ENCODE measurements around the gene TIPIN. TPM values are rescaled to one million over a fixed set of nuclear protein-coding genes. Genes with fewer than 3 reads are reported as not detected.

The TIPIN gene
- total RNA-seq, 2 donors from 2014 or later, result 2.8 to 13.1 TPM

DNA sequence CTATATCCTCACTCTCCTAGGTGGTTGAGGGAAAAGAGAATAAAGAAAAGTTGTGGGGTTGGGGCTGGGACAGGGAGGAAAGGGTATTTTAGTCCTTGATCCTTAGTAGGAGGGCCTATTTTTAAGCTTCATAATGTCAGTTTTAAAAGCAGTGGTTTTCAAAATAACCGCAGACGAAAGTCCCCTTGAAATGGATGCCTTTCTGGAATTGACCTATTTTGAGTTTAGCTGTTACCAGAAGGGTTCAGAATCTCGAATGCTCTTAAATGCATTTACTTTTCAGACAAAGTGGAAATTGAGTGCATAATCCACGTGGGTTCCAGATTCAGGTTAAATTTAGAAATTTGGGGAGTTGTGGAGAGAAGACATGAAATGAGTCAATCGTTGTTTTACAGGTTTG, 46.8 kb upstream of the TIPIN start:
- TF ChIP-seq, protein P1, sequence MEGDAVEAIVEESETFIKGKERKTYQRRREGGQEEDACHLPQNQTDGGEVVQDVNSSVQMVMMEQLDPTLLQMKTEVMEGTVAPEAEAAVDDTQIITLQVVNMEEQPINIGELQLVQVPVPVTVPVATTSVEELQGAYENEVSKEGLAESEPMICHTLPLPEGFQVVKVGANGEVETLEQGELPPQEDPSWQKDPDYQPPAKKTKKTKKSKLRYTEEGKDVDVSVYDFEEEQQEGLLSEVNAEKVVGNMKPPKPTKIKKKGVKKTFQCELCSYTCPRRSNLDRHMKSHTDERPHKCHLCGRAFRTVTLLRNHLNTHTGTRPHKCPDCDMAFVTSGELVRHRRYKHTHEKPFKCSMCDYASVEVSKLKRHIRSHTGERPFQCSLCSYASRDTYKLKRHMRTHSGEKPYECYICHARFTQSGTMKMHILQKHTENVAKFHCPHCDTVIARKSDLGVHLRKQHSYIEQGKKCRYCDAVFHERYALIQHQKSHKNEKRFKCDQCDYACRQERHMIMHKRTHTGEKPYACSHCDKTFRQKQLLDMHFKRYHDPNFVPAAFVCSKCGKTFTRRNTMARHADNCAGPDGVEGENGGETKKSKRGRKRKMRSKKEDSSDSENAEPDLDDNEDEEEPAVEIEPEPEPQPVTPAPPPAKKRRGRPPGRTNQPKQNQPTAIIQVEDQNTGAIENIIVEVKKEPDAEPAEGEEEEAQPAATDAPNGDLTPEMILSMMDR (IDR thresholded peaks at IDR 0.05), result no peak
- DNase-seq (ENCODE audit: low spot score) (no peak), ATAC-seq (ENCODE audit: insufficient number of reproducible peaks, low FRiP score, low read depth) (no peak)
- H3K4me1 ChIP-seq (ENCODE audit: control insufficient read depth in 1 of 2, low read depth in 2 of 2), result peaks cover 28 to 39% of the 10 kb centered on the region in 2 donors
- no peaks in the 10 kb centered on the region for H3K9me3 ChIP-seq
- H3K36me3 ChIP-seq, result no peaks in the 10 kb centered on the region
- no peak overlapping the region for H3K4me3 ChIP-seq
- no peaks in the 10 kb centered on the region for H3K27me3 ChIP-seq (replicated peaks; ENCODE audit: insufficient read depth)
- no peak overlapping the region for H3K27ac ChIP-seq

DNA sequence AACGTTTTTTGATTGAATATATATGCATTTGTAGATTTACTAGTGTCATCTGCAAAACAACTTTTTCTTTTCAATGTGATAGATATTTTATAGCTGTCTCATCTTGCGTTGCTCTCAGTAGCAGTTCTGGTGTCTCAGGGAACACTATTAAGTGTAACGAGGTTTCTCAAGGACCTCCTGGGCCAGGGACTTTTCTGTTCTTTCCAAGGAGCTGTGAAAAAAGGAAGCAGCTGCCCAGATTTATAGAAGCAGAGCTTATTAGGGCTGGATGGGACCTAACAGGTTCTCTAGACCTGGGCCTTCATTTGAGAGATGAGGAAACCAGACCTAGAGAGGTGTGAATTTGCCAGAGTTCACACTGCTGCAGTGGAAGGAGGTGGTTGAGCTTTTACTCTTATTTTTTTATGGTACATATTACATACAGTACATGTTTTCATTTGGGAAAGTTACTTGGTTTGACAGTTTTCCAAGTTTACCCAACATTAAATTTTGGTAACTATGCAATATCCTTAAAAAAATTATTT, 46.3 kb upstream of the TIPIN start:
- no peaks in the 10 kb centered on the region for H3K36me3 ChIP-seq
- peaks cover 28 to 39% of the 10 kb centered on the region in 2 donors for H3K4me1 ChIP-seq (ENCODE audit: control insufficient read depth in 1 of 2, low read depth in 2 of 2)
- H3K4me3 ChIP-seq, result no peak overlapping the region
- no peak for ATAC-seq (ENCODE audit: insufficient number of reproducible peaks, low FRiP score, low read depth)
- H3K9me3 ChIP-seq, result no peaks in the 10 kb centered on the region
- H3K27me3 ChIP-seq (replicated peaks; ENCODE audit: insufficient read depth), result no peaks in the 10 kb centered on the region
- no peak for DNase-seq (ENCODE audit: low spot score)
- H3K27ac ChIP-seq, result no peak overlapping the region
- TF ChIP-seq, protein P1 (IDR thresholded peaks at IDR 0.05), result no peak

DNA sequence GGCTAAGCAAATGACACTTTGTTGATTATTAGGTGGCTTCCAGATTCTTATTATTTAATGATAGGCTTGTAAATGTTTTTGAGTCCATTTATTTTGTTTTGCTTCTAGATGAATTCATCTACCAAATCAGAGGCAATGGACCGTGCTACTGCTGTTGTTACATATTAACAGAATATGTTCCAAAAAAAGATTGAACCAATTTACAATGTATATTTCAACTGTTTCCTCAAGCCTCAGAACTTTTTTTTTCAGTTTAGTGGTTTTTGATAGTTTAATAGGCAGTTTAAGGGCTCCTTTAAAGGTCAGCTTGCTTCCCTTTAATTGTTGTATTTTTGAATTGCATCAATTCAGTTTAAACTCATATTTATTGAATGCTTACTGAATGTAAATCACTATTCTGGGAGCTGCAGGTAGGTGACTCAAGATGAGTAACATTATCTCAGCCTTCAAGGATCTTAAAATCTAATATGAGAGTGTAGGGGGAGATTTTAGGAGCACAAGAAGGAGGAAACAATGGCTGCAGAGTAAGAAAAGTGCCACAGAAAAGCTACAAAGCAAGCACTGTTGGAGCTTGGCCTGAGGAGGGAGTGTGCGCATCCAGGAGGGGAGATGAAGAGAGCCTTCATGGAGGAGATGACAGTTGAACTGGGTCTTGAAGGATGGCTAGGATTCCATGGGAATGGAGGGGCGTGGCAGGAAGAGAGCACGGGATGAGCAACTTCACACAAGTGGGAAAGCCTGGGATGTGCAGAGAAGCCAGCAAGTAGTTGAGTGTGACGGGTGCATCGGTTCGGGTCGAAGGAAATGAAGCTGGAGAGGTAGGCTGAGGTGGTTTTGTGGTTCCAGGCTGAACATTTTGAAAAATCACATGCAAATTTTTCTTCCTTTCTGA, 44.9 kb upstream of the TIPIN start:
- no peak overlapping the region for H3K27ac ChIP-seq
- H3K4me1 ChIP-seq (ENCODE audit: control insufficient read depth in 1 of 2, low read depth in 2 of 2), result peaks cover 28 to 38% of the 10 kb centered on the region in 2 donors
- TF ChIP-seq, protein P1 (IDR thresholded peaks at IDR 0.05), result no peak
- no peak overlapping the region for H3K4me3 ChIP-seq
- no peak for DNase-seq (ENCODE audit: low spot score)
- H3K9me3 ChIP-seq, result no peaks in the 10 kb centered on the region
- no peak for ATAC-seq (ENCODE audit: insufficient number of reproducible peaks, low FRiP score, low read depth)
- H3K36me3 ChIP-seq, result peaks cover 5% of the 10 kb centered on the region
- H3K27me3 ChIP-seq (replicated peaks; ENCODE audit: insufficient read depth), result no peaks in the 10 kb centered on the region

DNA sequence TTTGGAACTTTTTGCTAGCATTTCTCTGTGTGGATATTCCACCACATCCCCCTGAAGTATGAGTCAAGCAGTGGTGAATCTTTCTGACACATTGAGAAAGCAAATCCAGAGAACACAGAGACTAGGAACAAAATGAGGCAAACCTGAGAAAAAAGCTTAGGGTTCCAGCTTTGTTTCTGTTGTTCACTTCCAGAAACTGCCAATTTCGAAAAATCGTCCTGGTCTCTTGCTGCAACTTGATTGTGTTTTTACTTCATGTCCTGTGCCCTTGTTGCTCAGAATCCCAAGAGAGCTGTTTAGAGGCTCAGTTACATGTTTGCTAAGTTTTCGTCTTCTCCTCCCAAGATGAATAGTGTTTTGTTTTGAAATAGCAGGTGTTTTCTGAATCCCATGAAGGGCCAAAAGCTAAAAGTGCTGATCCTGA, 43.9 kb upstream of the TIPIN start:
- Histone ChIP-seq H3K36me3 (peaks cover 5% of the 10 kb centered on the region), H3K27me3 (replicated peaks; ENCODE audit: insufficient read depth) (no peaks in the 10 kb centered on the region), H3K27ac (no peak overlapping the region), H3K4me1 (ENCODE audit: control insufficient read depth in 1 of 2, low read depth in 2 of 2) (peaks cover 21 to 28% of the 10 kb centered on the region in 2 donors), H3K4me3 (no peak overlapping the region), H3K9me3 (no peaks in the 10 kb centered on the region)
- TF ChIP-seq, protein P1 (IDR thresholded peaks at IDR 0.05), result no peak
- no peak for DNase-seq (ENCODE audit: low spot score)
- ATAC-seq (ENCODE audit: insufficient number of reproducible peaks, low FRiP score, low read depth), result no peak

DNA sequence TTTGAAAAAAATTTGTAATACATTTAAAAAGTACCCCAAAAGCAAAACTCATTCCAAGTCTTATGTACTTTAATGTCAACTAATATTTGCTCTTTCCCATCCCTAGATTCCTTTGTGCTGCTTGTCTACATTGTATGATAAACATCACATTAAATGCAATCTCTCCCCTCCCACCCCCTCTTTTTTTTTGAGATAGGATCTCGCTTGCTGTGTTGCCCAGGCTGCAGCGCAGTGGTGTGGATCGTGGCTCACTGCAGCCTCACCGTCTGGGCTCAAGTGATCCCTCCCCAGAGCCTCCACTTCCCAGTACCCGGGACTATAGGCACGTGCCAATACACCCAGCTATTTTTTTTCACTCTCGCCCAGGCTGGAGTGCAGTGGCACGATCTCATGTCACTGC, 42.8 kb upstream of the TIPIN start:
- no peak for ATAC-seq (ENCODE audit: insufficient number of reproducible peaks, low FRiP score, low read depth)

More for the DNA sequence above, 42.8 kb upstream of the TIPIN start:
- TF ChIP-seq, protein P1 (IDR thresholded peaks at IDR 0.05), result no peak
- H3K4me1 ChIP-seq (ENCODE audit: control insufficient read depth in 1 of 2, low read depth in 2 of 2), result peaks cover 10 to 21% of the 10 kb centered on the region in 2 donors
- no peak overlapping the region for H3K27ac ChIP-seq
- no peaks in the 10 kb centered on the region for H3K9me3 ChIP-seq
- DNase-seq (ENCODE audit: low spot score), result no peak
- no peak overlapping the region for H3K4me3 ChIP-seq
- H3K36me3 ChIP-seq, result peaks cover 5% of the 10 kb centered on the region
- H3K27me3 ChIP-seq (replicated peaks; ENCODE audit: insufficient read depth), result no peaks in the 10 kb centered on the region

Data from thoracic aorta (tissue), 2 donors.